ENCODE measurements around the gene LINGO4. TPM values are rescaled to one million over a fixed set of nuclear protein-coding genes. Genes with fewer than 3 reads are reported as not detected.

LINGO4 gene
- total RNA-seq, 1 donor from 2014 or later, result 0.13 TPM

- DNase-seq (ENCODE audit: low spot score), result no peak
- Mint-ChIP-seq H3K4me1 (ENCODE audit: unreplicated experiment) (peaks cover 35% of the 10 kb centered on the region), H3K4me3 (ENCODE audit: unreplicated experiment) (no peak overlapping the region), H3K9me3 (ENCODE audit: unreplicated experiment) (no peaks in the 10 kb centered on the region), H3K27me3 (ENCODE audit: unreplicated experiment) (peaks cover 6% of the 10 kb centered on the region), H3K36me3 (ENCODE audit: low read depth, unreplicated experiment) (peaks cover 4% of the 10 kb centered on the region), H3K27ac (ENCODE audit: unreplicated experiment) (no peak overlapping the region)
- TF ChIP-seq CTCF (IDR thresholded peaks at IDR 0.05; ENCODE audit: unreplicated experiment), result no peak
These were observed 8.2 kb upstream of the LINGO4 start for GRCh38 chr1:151813271-151813977.

- no peaks in the 10 kb centered on the region for H3K9me3 Mint-ChIP-seq (ENCODE audit: unreplicated experiment)
- no peak overlapping the region for H3K4me3 Mint-ChIP-seq (ENCODE audit: unreplicated experiment)
- TF ChIP-seq CTCF (IDR thresholded peaks at IDR 0.05; ENCODE audit: unreplicated experiment), result no peak
- H3K4me1 Mint-ChIP-seq (ENCODE audit: unreplicated experiment), result peaks cover 32% of the 10 kb centered on the region
- H3K27ac Mint-ChIP-seq (ENCODE audit: unreplicated experiment), result no peak overlapping the region
- peaks cover 6% of the 10 kb centered on the region for H3K27me3 Mint-ChIP-seq (ENCODE audit: unreplicated experiment)
- peaks cover 10% of the 10 kb centered on the region for H3K36me3 Mint-ChIP-seq (ENCODE audit: low read depth, unreplicated experiment)
- no peak for DNase-seq (ENCODE audit: low spot score)
These were observed 6.0 kb upstream of the LINGO4 start for GRCh38 chr1:151811181-151811580.

GRCh38 chr1:151809985-151810556, 4.9 kb upstream of the LINGO4 start:
- no peak for DNase-seq (ENCODE audit: low spot score)
- peak overlapping the region; percentile 20 for H3K4me3 Mint-ChIP-seq (ENCODE audit: unreplicated experiment)
- H3K9me3 Mint-ChIP-seq (ENCODE audit: unreplicated experiment), result no peaks in the 10 kb centered on the region
- H3K27ac Mint-ChIP-seq (ENCODE audit: unreplicated experiment), result peak overlapping the region; percentile 94
- H3K27me3 Mint-ChIP-seq (ENCODE audit: unreplicated experiment), result peaks cover 6% of the 10 kb centered on the region
- no peak for TF ChIP-seq CTCF (IDR thresholded peaks at IDR 0.05; ENCODE audit: unreplicated experiment)
- peaks cover 10% of the 10 kb centered on the region for H3K36me3 Mint-ChIP-seq (ENCODE audit: low read depth, unreplicated experiment)
- H3K4me1 Mint-ChIP-seq (ENCODE audit: unreplicated experiment), result peaks cover 28% of the 10 kb centered on the region

- Mint-ChIP-seq H3K27ac (ENCODE audit: unreplicated experiment) (peak overlapping the region; percentile 94), H3K27me3 (ENCODE audit: unreplicated experiment) (peaks cover 6% of the 10 kb centered on the region), H3K4me3 (ENCODE audit: unreplicated experiment) (no peak overlapping the region), H3K36me3 (ENCODE audit: low read depth, unreplicated experiment) (peaks cover 10% of the 10 kb centered on the region), H3K9me3 (ENCODE audit: unreplicated experiment) (no peaks in the 10 kb centered on the region), H3K4me1 (ENCODE audit: unreplicated experiment) (peaks cover 34% of the 10 kb centered on the region)
- TF ChIP-seq CTCF (IDR thresholded peaks at IDR 0.05; ENCODE audit: unreplicated experiment), result no peak
- no peak for DNase-seq (ENCODE audit: low spot score)
These were observed 4.2 kb upstream of the LINGO4 start for GRCh38 chr1:151809290-151809984.

GRCh38 chr1:151807766-151808165, 2.5 kb upstream of the LINGO4 start:
- Mint-ChIP-seq H3K9me3 (ENCODE audit: unreplicated experiment) (no peaks in the 10 kb centered on the region), H3K27me3 (ENCODE audit: unreplicated experiment) (peaks cover 8% of the 10 kb centered on the region)

More at GRCh38 chr1:151807766-151808165, 2.5 kb upstream of the LINGO4 start:
- no peak for TF ChIP-seq CTCF (IDR thresholded peaks at IDR 0.05; ENCODE audit: unreplicated experiment)
- peaks cover 10% of the 10 kb centered on the region for H3K36me3 Mint-ChIP-seq (ENCODE audit: low read depth, unreplicated experiment)
- peak overlapping the region; percentile 58 for H3K27ac Mint-ChIP-seq (ENCODE audit: unreplicated experiment)
- no peak overlapping the region for H3K4me3 Mint-ChIP-seq (ENCODE audit: unreplicated experiment)
- no peak for DNase-seq (ENCODE audit: low spot score)
- peaks cover 43% of the 10 kb centered on the region for H3K4me1 Mint-ChIP-seq (ENCODE audit: unreplicated experiment)
